HepG2 (cell line): ENCODE measurements around the gene FAM20A. TPM values are rescaled to one million over a fixed set of nuclear protein-coding genes. Genes with fewer than 3 reads are reported as not detected.

Experiments
- AHDC1 ChIP-seq: sonication (generic); formaldehyde crosslinking; IDR thresholded peaks from 2 replicates; pipeline ENCODE4 v1.5.1; 2020; ENCODE audit warnings: mild to moderate bottlenecking, missing genetic modification reagents, borderline replicate concordance
- ATF7 ChIP-seq, 2 experiments: fragments of 450-650 bp in 1 of 2; sonication (generic) in 1 of 2; formaldehyde crosslinking in 1 of 2; IDR thresholded peaks; 2 replicates each; pipeline versions ENCODE4 v1.4.0 to v1.6.1; 2016 to 2020; ENCODE audit warnings: antibody characterized with exemption in 1 of 2, mild to moderate bottlenecking in 1 of 2, missing genetic modification reagents in 1 of 2
- CSRNP2 ChIP-seq: sonication (generic); formaldehyde crosslinking; conservative IDR thresholded peaks from 2 replicates; pipeline ENCODE4 v1.8.0; 2022; ENCODE audit warnings: low read depth, missing genetic modification reagents
- PPARG ChIP-seq: conservative IDR thresholded peaks from 2 replicates; pipeline ENCODE4 v1.6.1; 2016; ENCODE audit warnings: missing biosample characterization, missing genetic modification reagents
- ZNF264 ChIP-seq: sonication (generic); formaldehyde crosslinking; IDR thresholded peaks from 2 replicates; pipeline ENCODE4 v1.4.0; 2020; ENCODE audit warnings: missing genetic modification reagents
- ZNF280D ChIP-seq: sonication (generic); formaldehyde crosslinking; IDR thresholded peaks from 2 replicates; pipeline ENCODE4 v1.5.1; 2020; ENCODE audit warnings: mild to moderate bottlenecking, missing genetic modification reagents
- ZNF7 ChIP-seq: IDR thresholded peaks from 2 replicates; pipeline ENCODE4 v1.6.1; 2016; ENCODE audit warnings: missing biosample characterization, missing genetic modification reagents
- polyA plus RNA-seq, 8 experiments: library from polyadenylated mRNA; depleted of rRNA in 3 of 8; stranded (reverse) in 7 of 8; unstranded in 1 of 8; fragments of >200 nt; fragmentation: Illumina TruSeq in 4 of 8; extraction: Trizol in 4 of 8; gene quantifications; 2 replicates each; pipeline versions ENCODE4 v1.2.1 to v1.2.3, GENCODE V29; 2011 to 2016; ENCODE audit warnings: low read depth in 4 of 8, missing spikeins in 1 of 8, mixed read lengths in 1 of 8; ENCODE audit not compliant: insufficient read depth in 1 of 8
- total RNA-seq, 5 experiments: library from RNA; depleted of rRNA; stranded (reverse); fragments of >200 nt; fragmentation: Illumina TruSeq; extraction: Trizol; gene quantifications; 2 replicates each; pipeline ENCODE4 v1.2.3, GENCODE V29; 2016; ENCODE audit warnings: low read depth in 1 of 5

FAM20A gene
- total and polyA plus RNA-seq, 2 of the 13 experiments (the other 11 are each of a cell fraction or from before 2014, with no cell fraction given), result 9.3 to 20.7 TPM

GRCh38 chr17:68612209-68612922 lies 11.2 kb upstream of the FAM20A start (continued):
- 0 out of 2 replicates have a peak, but pooled peaks have one; percentile 24 for TF ChIP-seq AHDC1
- TF ChIP-seq ZNF264 (CRISPR knock-in tag), result 0 out of 2 replicates have a peak, but pooled peaks have one; percentile 17
- no peak for TF ChIP-seq CSRNP2 (CRISPR knock-in tag)
- TF ChIP-seq ZNF280D (CRISPR knock-in tag), result 0 out of 2 replicates have a peak, but pooled peaks have one; percentile 29
- TF ChIP-seq ATF7 (IDR thresholded peaks at IDR 0.05), result peak; percentile 92
- no peak for TF ChIP-seq ATF7 (CRISPR knock-in tag; IDR thresholded peaks at IDR 0.05)
- peak; percentile 29; the same call in 1 of the 2 replicates for TF ChIP-seq PPARG (CRISPR knock-in tag)
- TF ChIP-seq ZNF7 (CRISPR knock-in tag), result no peak
- TF ChIP-seq, all 625 proteins: peak for 9
